Measurements from ENCODE around the gene PTPRD. TPM values are rescaled to one million over a fixed set of nuclear protein-coding genes. Genes with fewer than 3 reads are reported as not detected.

PTPRD gene
- total RNA-seq, 4 donors from 2014 or later, result 19.6 to 78.9 (median 45.6) TPM

DNA sequence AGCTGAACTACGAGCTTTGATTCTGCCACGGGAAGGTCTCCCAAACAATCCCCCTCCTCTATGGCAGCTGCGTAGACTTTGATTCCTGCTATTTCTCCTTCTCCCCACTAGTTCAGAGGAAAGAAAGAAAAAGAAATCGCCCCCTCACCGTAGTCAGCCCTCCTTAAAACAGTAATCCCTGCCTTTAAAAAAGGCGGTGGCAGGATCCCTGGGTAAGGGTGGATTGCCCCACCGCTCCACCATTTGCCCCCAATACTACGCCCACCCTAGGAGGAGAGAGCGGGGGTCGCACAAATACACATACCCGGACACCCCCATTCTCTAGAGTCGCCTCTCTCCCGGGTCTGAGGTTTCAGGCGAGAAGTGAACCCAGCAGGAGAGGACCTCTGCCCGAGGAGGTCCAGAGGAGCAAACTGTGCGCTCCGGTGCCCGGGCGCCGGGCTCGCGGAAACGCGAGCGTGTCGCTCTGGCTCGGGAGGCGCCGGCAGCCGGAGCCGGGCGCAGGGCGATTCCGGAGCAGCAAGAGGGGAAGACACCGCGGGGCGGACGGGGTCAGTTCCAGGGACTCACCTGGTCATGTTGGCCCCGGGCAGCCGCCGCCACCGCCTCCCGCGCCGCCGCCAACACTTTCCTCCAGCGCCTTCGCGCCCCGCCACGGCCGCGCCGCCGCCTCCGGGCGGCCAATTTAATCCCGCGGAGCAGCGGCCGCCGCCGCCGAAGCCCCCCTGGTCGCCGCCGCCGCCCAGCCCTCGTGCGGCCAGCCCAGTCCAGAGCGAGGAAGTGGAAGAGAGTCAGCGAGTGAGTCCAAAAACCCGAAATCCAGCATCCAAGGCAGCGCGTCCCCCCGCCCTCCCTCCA, 1755.5 kb downstream of the PTPRD start:
- Histone ChIP-seq H3K4me3 (replicated peaks in 1 of 3) (peak overlapping the region; percentile 36 to 61 (median 44)), H3K36me3 (no peaks in the 10 kb centered on the region), H3K4me1 (peaks cover 5 to 8% of the 10 kb centered on the region in 2 donors), H3K9me3 (no peaks in the 10 kb centered on the region), H3K27ac (no peak overlapping the region), H3K27me3 (peaks cover 15% of the 10 kb centered on the region)
- TF ChIP-seq, protein P1, sequence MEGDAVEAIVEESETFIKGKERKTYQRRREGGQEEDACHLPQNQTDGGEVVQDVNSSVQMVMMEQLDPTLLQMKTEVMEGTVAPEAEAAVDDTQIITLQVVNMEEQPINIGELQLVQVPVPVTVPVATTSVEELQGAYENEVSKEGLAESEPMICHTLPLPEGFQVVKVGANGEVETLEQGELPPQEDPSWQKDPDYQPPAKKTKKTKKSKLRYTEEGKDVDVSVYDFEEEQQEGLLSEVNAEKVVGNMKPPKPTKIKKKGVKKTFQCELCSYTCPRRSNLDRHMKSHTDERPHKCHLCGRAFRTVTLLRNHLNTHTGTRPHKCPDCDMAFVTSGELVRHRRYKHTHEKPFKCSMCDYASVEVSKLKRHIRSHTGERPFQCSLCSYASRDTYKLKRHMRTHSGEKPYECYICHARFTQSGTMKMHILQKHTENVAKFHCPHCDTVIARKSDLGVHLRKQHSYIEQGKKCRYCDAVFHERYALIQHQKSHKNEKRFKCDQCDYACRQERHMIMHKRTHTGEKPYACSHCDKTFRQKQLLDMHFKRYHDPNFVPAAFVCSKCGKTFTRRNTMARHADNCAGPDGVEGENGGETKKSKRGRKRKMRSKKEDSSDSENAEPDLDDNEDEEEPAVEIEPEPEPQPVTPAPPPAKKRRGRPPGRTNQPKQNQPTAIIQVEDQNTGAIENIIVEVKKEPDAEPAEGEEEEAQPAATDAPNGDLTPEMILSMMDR (IDR thresholded peaks at IDR 0.05), result no peak
- TF ChIP-seq POLR2A (IDR thresholded peaks at IDR 0.05), result no peak
- intact Hi-C loops (cut with DNase I), result no loop called here
- WGBS, 2 donors, result 1 to 5% methylated on average over 21 to 24 of the region's 76 CpGs
- DNase-seq, result peak; percentile 34 to 42

DNA sequence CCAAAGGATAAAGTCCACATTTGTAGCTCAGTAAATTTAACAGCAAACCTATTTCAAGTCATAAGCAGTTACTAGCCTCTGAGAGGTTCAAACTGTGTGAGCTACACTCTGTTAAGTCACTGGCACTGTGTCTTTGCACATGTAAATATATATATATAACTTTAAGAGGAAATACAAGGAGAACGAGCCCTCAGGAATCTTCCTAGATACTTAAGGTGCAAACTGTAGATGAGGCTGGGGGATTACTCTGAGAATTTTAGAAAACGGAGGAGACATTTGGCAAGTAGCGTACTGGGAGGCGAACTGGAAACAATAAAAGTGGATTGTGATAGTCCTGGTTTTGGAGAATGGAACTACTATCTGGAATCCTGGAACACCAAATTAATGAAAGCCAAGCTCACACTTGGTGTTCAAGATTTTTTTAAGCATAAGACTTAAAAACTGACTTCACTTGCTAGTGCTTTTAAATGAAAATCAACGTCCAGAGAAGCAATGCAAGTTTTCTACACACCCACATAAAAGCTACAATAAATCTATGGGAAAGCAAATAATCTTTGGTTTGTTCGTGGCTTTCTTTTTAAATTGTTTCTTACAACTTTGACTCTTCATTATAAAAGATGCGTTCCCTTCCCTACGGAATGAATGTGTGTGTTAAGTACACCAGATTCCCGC, 1756.3 kb downstream of the PTPRD start:
- Histone ChIP-seq H3K36me3 (no peaks in the 10 kb centered on the region), H3K27ac (no peak overlapping the region), H3K27me3 (peaks cover 15% of the 10 kb centered on the region), H3K4me3 (replicated peaks in 1 of 3) (peak overlapping the region in 2 of 3 donors; percentile 36 to 61), H3K4me1 (peaks cover 5 to 8% of the 10 kb centered on the region in 2 donors), H3K9me3 (no peaks in the 10 kb centered on the region)
- TF ChIP-seq, protein P1 (IDR thresholded peaks at IDR 0.05), result no peak
- no peak for TF ChIP-seq POLR2A (IDR thresholded peaks at IDR 0.05)
- WGBS, 2 donors, result 32% methylated on average over 9 of the region's 9 CpGs
- intact Hi-C loops (cut with DNase I), result no loop called here
- DNase-seq, result no peak

DNA sequence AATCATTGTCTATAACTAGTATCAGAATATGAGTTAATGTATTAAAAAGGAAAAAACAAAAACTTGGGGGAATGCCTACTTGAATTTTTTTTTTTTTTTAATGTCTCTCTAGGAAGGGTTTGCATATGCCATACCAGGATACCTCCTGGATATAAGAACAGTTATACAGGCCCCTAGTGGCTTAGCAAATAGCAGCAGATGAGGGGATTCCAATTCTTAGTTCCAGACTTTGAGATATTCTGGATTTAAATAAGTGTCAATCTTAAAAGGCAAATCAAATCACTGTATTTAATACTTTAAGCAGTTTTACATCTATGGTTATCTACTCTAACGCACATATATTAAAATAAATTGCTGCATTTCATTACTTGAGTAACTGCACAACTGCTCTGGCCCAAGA, 1757.8 kb downstream of the PTPRD start:
- Histone ChIP-seq H3K9me3 (no peaks in the 10 kb centered on the region), H3K27me3 (peaks cover 15% of the 10 kb centered on the region), H3K4me3 (replicated peaks in 1 of 3) (no peak overlapping the region), H3K4me1 (peaks cover 5 to 8% of the 10 kb centered on the region in 2 donors), H3K27ac (no peak overlapping the region), H3K36me3 (no peaks in the 10 kb centered on the region)
- no peak for DNase-seq
- intact Hi-C loops (cut with DNase I), result no loop called here
- 90 to 98% methylated on average over 1 of the region's 1 CpG for WGBS, 2 donors
- TF ChIP-seq POLR2A (IDR thresholded peaks at IDR 0.05), result no peak
- TF ChIP-seq, protein P1 (IDR thresholded peaks at IDR 0.05), result peak in 1 of 6 experiments; percentile 32

DNA sequence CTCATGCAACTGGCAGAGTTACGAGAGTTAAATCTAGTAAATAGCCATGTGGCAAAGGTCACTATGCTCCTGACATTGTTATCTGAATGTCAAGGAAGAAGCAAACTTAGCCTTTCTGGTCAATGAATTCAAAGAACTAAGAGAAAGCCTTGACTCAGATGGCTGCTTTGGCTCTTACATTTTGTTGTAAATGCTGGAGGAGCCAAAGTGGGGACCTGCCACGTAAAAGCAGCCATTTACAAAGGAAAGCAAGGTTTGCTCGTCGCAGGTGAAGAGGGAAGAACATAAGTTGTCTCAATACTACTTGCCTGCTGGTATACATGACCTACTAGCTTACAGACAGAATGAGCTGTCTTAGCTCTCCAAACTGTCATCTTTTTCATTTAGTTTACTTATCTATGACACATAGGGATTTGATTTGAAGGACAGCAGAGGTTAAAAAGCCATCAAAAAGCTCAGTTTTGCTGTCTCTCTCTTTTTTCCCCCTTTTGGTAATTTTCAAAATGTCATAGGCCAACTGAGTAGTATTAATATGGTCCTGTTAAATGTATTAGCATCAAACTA, 1760.4 kb downstream of the PTPRD start:
- H3K27ac ChIP-seq, result no peak overlapping the region

More for the DNA sequence above, 1760.4 kb downstream of the PTPRD start:
- TF ChIP-seq, protein P1 (IDR thresholded peaks at IDR 0.05), result no peak
- TF ChIP-seq POLR2A (IDR thresholded peaks at IDR 0.05), result no peak
- Histone ChIP-seq H3K36me3 (no peaks in the 10 kb centered on the region), H3K9me3 (no peaks in the 10 kb centered on the region), H3K27me3 (peaks cover 15% of the 10 kb centered on the region), H3K4me3 (replicated peaks in 1 of 3) (no peak overlapping the region), H3K4me1 (peaks cover 5 to 6% of the 10 kb centered on the region in 2 donors)
- WGBS, 2 donors, result 92 to 95% methylated on average over 4 of the region's 4 CpGs
- intact Hi-C loops (cut with DNase I), result no loop called here
- no peak for DNase-seq

Measured in thyroid gland (tissue), 4 donors.